Common myeloid progenitor, CD34-positive (primary cell): Measurements from ENCODE around the gene TJP3.
A peak's percentile ranks its signal among the peaks of the same experiment; 100 is the strongest.

Source experiments
- CTCF ChIA-PET: fragments of 350-600 bp; sonication (Branson Sonifier 250); formaldehyde crosslinking; loops from one replicate; lab custom pipeline; 2021; ENCODE audit warnings: antibody characterized with exemption; lab: Charles Lee
- POLR2A ChIA-PET: fragments of 350-600 bp; sonication (Branson Sonifier 250); formaldehyde crosslinking; loops from one replicate; lab custom pipeline; 2021; ENCODE audit warnings: antibody characterized with exemption; lab: Charles Lee
- DNase-seq, 3 donors: peaks; one replicate each; pipeline versions ENCODE4 v3.0.0 to v3.0.0-alpha.2; 2013
- H3K27ac ChIP-seq, 2 experiments: 1 replicate in 1 of 2; 2 replicates in 1 of 2; pipeline ENCODE4 v1.7.0; 2013; ENCODE audit warnings: inconsistent platforms in 2 of 2, low read length in 2 of 2, mild to moderate bottlenecking in 2 of 2, low read depth in 1 of 2, moderate library complexity in 1 of 2; ENCODE audit not compliant: severe bottlenecking in 2 of 2, insufficient read depth in 1 of 2, poor library complexity in 1 of 2
- H3K27me3 ChIP-seq, 5 experiments: replicated peaks in 2 of 5; 1 replicate in 3 of 5; 2 replicates in 2 of 5; pipeline versions ENCODE4 v1.6.1 to v1.7.0; 2013; ENCODE audit warnings: low read length in 4 of 5, mild to moderate bottlenecking in 2 of 5, moderate library complexity in 2 of 5, inconsistent platforms in 1 of 5; ENCODE audit not compliant: insufficient read depth in 5 of 5, control insufficient read depth in 4 of 5
- H3K36me3 ChIP-seq, 4 experiments: 1 replicate in 2 of 4; 2 replicates in 2 of 4; pipeline versions ENCODE4 v1.6.1 to v1.7.0; 2013; ENCODE audit warnings: low read length in 3 of 4, control low read depth in 1 of 4, mild to moderate bottlenecking in 1 of 4; ENCODE audit not compliant: control insufficient read depth in 4 of 4, insufficient read depth in 4 of 4
- H3K4me1 ChIP-seq, 4 experiments: 1 replicate in 3 of 4; 2 replicates in 1 of 4; pipeline versions ENCODE4 v1.6.1 to v1.7.1; 2013; ENCODE audit warnings: low read length in 3 of 4, mild to moderate bottlenecking in 3 of 4, control low read depth in 1 of 4, inconsistent platforms in 1 of 4, moderate library complexity in 1 of 4; ENCODE audit not compliant: control insufficient read depth in 4 of 4, insufficient read depth in 4 of 4; ENCODE audit errors: control extremely low read depth in 1 of 4
- H3K4me3 ChIP-seq, 7 experiments: 1 replicate in 4 of 7; 2 replicates in 3 of 7; pipeline versions ENCODE4 v1.5.1 to v1.7.0; 2013; ENCODE audit warnings: mild to moderate bottlenecking in 7 of 7, low read length in 6 of 7, moderate library complexity in 6 of 7, inconsistent platforms in 2 of 7, low read depth in 2 of 7, control low read depth in 1 of 7; ENCODE audit not compliant: insufficient read depth in 4 of 7, control insufficient read depth in 1 of 7; ENCODE audit errors: extremely low read depth in 1 of 7
- H3K9me3 ChIP-seq, 5 experiments: 1 replicate in 4 of 5; 2 replicates in 1 of 5; pipeline versions ENCODE4 v1.6.1 to v1.7.1; 2013; ENCODE audit warnings: low read length in 4 of 5, mild to moderate bottlenecking in 2 of 5, inconsistent platforms in 1 of 5, low read depth in 1 of 5, moderate library complexity in 1 of 5; ENCODE audit not compliant: control insufficient read depth in 4 of 5, insufficient read depth in 2 of 5; ENCODE audit errors: control extremely low read depth in 1 of 5
- WGBS: methylation state at CpG from one replicate; pipeline ENCODE4 v1.1.5; 2013; ENCODE audit not compliant: insufficient coverage; 5-methylcytosine and 5-hydroxymethylcytosine counted together

Gene TJP3

GRCh38 chr19:3723883-3724282 lies 15.7 kb downstream of the TJP3 start:
- Histone ChIP-seq H3K36me3 (no peaks in the 10 kb centered on the region), H3K27ac (no peak overlapping the region), H3K4me3 (no peak overlapping the region), H3K27me3 (peaks cover 2 to 48% (median 14%) of the 10 kb centered on the region in 5 experiments), H3K4me1 (peaks cover 0 to 10% (median 9%) of the 10 kb centered on the region in 4 experiments), H3K9me3 (no peaks in the 10 kb centered on the region)
- CTCF ChIA-PET: interaction anchor here (1.0 to 1.1 kb wide), 2 partner anchors 18 to 34 kb away, joined by 3 read pairs; no protein-coding TSS in a partner anchor
- 57% methylated on average over 4 of the region's 8 CpGs for WGBS
- POLR2A ChIA-PET: interaction anchor here (0.6 kb wide), 1 partner anchor 1518 kb away, joined by 3 read pairs; no protein-coding TSS in a partner anchor
- no peak for DNase-seq

GRCh38 chr19:3725121-3725520 lies 16.9 kb downstream of the TJP3 start:
- ChIA-PET POLR2A (no interaction called here), CTCF (interaction anchor here (1.3 kb wide), 1 partner anchor 18 kb away, joined by 3 read pairs; no protein-coding TSS in a partner anchor)
- Histone ChIP-seq H3K36me3 (no peaks in the 10 kb centered on the region), H3K4me3 (no peak overlapping the region), H3K9me3 (no peaks in the 10 kb centered on the region), H3K4me1 (peaks cover 0 to 10% (median 9%) of the 10 kb centered on the region in 4 experiments), H3K27me3 (peaks cover under 1 to 44% (median 13%) of the 10 kb centered on the region in 5 experiments), H3K27ac (no peak overlapping the region)
- no peak for DNase-seq
- 93% methylated on average over 2 of the region's 3 CpGs for WGBS

GRCh38 chr19:3725640-3726310 lies 17.6 kb downstream of the TJP3 start:
- no peak overlapping the region for H3K27ac ChIP-seq
- peaks cover 0 to 10% (median 7%) of the 10 kb centered on the region in 4 experiments for H3K4me1 ChIP-seq
- H3K36me3 ChIP-seq: no peaks in the 10 kb centered on the region
- ChIA-PET CTCF (interaction anchor here (1.3 kb wide), 1 partner anchor 18 kb away, joined by 3 read pairs; no protein-coding TSS in a partner anchor), POLR2A (no interaction called here)
- peaks cover 0 to 37% (median 13%) of the 10 kb centered on the region in 5 experiments for H3K27me3 ChIP-seq
- 40% methylated on average over 6 of the region's 14 CpGs for WGBS
- H3K9me3 ChIP-seq: no peaks in the 10 kb centered on the region
- no peak for DNase-seq
- H3K4me3 ChIP-seq: no peak overlapping the region

GRCh38 chr19:3730457-3730958 lies 22.3 kb downstream of the TJP3 start:
- Histone ChIP-seq H3K27me3 (peaks cover 0 to 4% (median 0%) of the 10 kb centered on the region in 5 experiments), H3K9me3 (no peaks in the 10 kb centered on the region), H3K27ac (no peak overlapping the region), H3K4me1 (no peaks in the 10 kb centered on the region), H3K36me3 (no peaks in the 10 kb centered on the region), H3K4me3 (no peak overlapping the region)
- WGBS: 98% methylated on average over 32 of the region's 32 CpGs
- POLR2A ChIA-PET: no interaction called here
- no peak for DNase-seq
- CTCF ChIA-PET: interaction anchor here (1.4 to 2.4 kb wide), 2 partner anchors 69 to 92 kb away, joined by 3 to 5 read pairs; no protein-coding TSS in a partner anchor

GRCh38 chr19:3732108-3732507 lies 23.9 kb downstream of the TJP3 start:
- ChIA-PET POLR2A (no interaction called here), CTCF (interaction anchor here (0.6 to 2.4 kb wide), 6 partner anchors 10 to 158 kb away, joined by 3 to 5 read pairs (median 4); no protein-coding TSS in a partner anchor)
- no peaks in the 10 kb centered on the region for H3K27me3 ChIP-seq
- no peak overlapping the region for H3K27ac ChIP-seq
- H3K4me1 ChIP-seq: no peaks in the 10 kb centered on the region
- WGBS: 100% methylated on average over 1 of the region's 1 CpG
- no peaks in the 10 kb centered on the region for H3K9me3 ChIP-seq
- H3K4me3 ChIP-seq: no peak overlapping the region
- H3K36me3 ChIP-seq: no peaks in the 10 kb centered on the region
- no peak for DNase-seq

GRCh38 chr19:3733549-3734309 lies 25.5 kb downstream of the TJP3 start:
- H3K9me3 ChIP-seq: no peaks in the 10 kb centered on the region
- H3K27me3 ChIP-seq: no peaks in the 10 kb centered on the region
- H3K27ac ChIP-seq: no peak overlapping the region

More at GRCh38 chr19:3733549-3734309, 25.5 kb downstream of the TJP3 start:
- Histone ChIP-seq H3K4me1 (no peaks in the 10 kb centered on the region), H3K4me3 (no peak overlapping the region), H3K36me3 (no peaks in the 10 kb centered on the region)
- POLR2A ChIA-PET: interaction anchor here (0.6 kb wide), 1 partner anchor 181 kb away, joined by 4 read pairs; no protein-coding TSS in a partner anchor
- CTCF ChIA-PET: interaction anchor here (1.6 kb wide), 1 partner anchor 24 kb away, joined by 4 read pairs; no protein-coding TSS in a partner anchor
- 94% methylated on average over 12 of the region's 20 CpGs for WGBS
- peak in 1 of 3 donors; percentile 38 for DNase-seq
